Measurements from ENCODE around the gene BMS1.
"Not testable (repeated sequence)": the region's sequence is repeated elsewhere in the genome, so short reads cannot be mapped to it uniquely, and the experiment has no call there.

The BMS1 gene

GRCh38 chr10:42782446-42783180 lies at the start of gene BMS1:
TSS of gene BMS1 (plus strand) at chr10:42782795. CDS start at chr10:42784395, 1,600 bp downstream.
- peak within 1 kb of the TSS; percentile 73 for H3K4me3 ChIP-seq (replicated peaks; ENCODE audit: low read depth, low read length)
- TF ChIP-seq CTCF (IDR thresholded peaks at IDR 0.05; ENCODE audit: low read depth, low read length, missing control alignments): no peak

DNA sequence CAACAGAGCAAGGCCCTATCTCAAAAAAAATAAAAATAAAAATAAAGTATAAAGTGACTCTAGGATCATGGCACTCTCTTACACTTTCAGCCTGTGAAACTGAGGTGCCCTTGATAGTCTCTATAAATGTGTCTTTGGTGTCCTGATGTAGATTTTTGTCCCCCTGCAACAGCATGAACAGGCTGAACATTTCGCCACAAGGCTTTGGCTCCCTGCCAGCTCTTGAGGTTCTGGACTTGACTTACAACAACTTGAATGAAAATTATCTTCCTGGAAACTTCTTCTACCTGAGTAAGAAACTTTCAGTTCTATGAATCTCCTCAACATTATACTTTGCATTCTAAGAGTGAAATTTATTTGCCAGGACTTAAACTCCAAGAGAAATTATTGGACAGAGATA lies 48.1 kb upstream of the BMS1 start:
- DNase-seq (ENCODE audit: extremely low read depth, low read depth): no peak
- H3K4me3 ChIP-seq (replicated peaks; ENCODE audit: low read depth, low read length): no peak overlapping the region
- TF ChIP-seq CTCF (IDR thresholded peaks at IDR 0.05; ENCODE audit: low read depth, low read length, missing control alignments): no peak

More at GRCh38 chr10:42782446-42783180, at the start of gene BMS1:
- DNase-seq (ENCODE audit: extremely low read depth, low read depth): peak; percentile 83

DNA sequence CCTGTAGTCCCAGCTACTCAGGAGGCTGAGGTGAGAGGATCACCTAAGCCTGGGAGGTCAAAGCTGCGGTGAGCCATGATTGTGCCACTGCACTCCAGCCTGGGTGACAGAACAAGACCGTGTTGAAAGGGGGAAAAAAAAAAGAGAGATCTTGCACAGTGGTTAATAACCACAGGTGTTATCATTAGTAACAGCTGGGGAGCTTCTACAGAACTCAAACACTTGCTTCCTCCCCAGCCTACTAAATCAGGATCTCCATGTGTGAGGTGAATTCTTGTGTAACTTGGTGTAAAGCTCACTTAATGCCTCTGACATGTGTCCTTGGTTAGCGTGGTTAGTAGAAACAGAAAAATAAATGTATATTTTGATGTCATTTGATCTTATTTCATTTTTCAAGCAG lies 43.9 kb upstream of the BMS1 start:
- no peak for DNase-seq (ENCODE audit: extremely low read depth, low read depth)
- TF ChIP-seq CTCF (IDR thresholded peaks at IDR 0.05; ENCODE audit: low read depth, low read length, missing control alignments): no peak
- H3K4me3 ChIP-seq (replicated peaks; ENCODE audit: low read depth, low read length): no peak overlapping the region

- not testable (repeated sequence) for DNase-seq (ENCODE audit: extremely low read depth, low read depth); H3K4me3 ChIP-seq (replicated peaks; ENCODE audit: low read depth, low read length)
Measured at GRCh38 chr10:42741536-42741935, 41.1 kb upstream of the BMS1 start.

DNA sequence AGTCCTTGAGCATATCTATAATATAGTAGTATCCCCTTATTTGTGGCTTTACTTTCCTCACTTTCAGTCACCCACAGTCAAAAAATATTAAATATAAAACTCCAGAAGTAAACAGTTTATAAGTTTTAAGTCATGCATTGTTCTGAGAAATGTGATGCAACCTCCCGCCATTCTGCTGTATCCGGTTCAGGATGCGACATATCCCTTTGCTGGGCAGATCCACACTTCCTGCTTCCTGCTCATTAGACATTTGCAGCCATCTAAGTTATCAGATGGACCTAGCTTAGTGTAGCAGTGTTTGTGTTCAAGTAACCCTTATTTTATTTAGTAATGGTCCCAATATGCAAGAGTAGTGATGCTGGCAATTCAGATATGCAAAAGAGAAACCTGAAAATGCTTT lies 38.9 kb upstream of the BMS1 start:
- no peak for DNase-seq (ENCODE audit: extremely low read depth, low read depth)
- no peak for TF ChIP-seq CTCF (IDR thresholded peaks at IDR 0.05; ENCODE audit: low read depth, low read length, missing control alignments)
- H3K4me3 ChIP-seq (replicated peaks; ENCODE audit: low read depth, low read length): no peak overlapping the region

GRCh38 chr10:42744134-42744701 lies 38.4 kb upstream of the BMS1 start:
- no peak for TF ChIP-seq CTCF (IDR thresholded peaks at IDR 0.05; ENCODE audit: low read depth, low read length, missing control alignments)
- H3K4me3 ChIP-seq (replicated peaks; ENCODE audit: low read depth, low read length): no peak overlapping the region
- no peak for DNase-seq (ENCODE audit: extremely low read depth, low read depth)

- H3K4me3 ChIP-seq (replicated peaks; ENCODE audit: low read depth, low read length): peak overlapping the region; percentile 28
- peak; percentile 92 for TF ChIP-seq CTCF (IDR thresholded peaks at IDR 0.05; ENCODE audit: low read depth, low read length, missing control alignments)
- DNase-seq (ENCODE audit: extremely low read depth, low read depth): peak; percentile 27
Measured at GRCh38 chr10:42753126-42753506, 29.5 kb upstream of the BMS1 start.

Data from HFF-Myc (cell line).